ENCODE results near the gene IPMK. TPM values are rescaled to one million over a fixed set of nuclear protein-coding genes. Genes with fewer than 3 reads are reported as not detected.

IPMK gene
- total RNA-seq, 4 donors from 2014 or later = 3.0 to 10.0 (median 6.3) TPM

DNA sequence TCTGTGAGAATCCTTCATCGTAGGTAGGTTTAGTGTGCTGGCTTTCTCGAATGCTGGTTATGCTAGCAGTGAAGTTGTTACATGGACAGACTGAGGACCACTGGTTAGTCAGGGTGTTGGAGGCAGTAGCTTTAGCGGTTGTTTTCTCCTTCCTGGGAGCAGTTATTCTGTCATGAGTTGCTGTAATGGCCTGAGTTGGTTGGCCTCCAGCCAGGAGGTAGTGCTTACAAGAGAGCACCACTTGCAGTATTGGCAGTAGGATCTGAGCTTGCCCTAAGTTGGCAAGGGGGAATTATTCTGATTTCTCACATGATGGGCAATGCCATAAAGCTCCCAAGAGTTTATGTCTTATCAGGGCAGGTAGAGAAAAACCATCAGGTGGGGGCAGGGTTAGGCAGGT lies 58.0 kb downstream of the IPMK start:
- TF ChIP-seq POLR2AphosphoS5 (IDR thresholded peaks at IDR 0.05) (no peak), CTCF (IDR thresholded peaks at IDR 0.05) (no peak), POLR2A (IDR thresholded peaks at IDR 0.05) (no peak), EP300 (IDR thresholded peaks at IDR 0.05) (no peak)
- Histone ChIP-seq H3K27me3 (no peaks in the 10 kb centered on the region), H3K4me3 (no peak overlapping the region), H3K36me3 (peaks cover 0 to 35% of the 10 kb centered on the region in 2 donors), H3K4me1 (no peaks in the 10 kb centered on the region), H3K27ac (no peak overlapping the region), H3K9me3 (no peaks in the 10 kb centered on the region)
- ATAC-seq = no peak
- WGBS, 2 donors (ENCODE audit: low coverage in 1 of 2) = 88 to 100% methylated on average over 2 to 3 of the region's 3 CpGs

- Histone ChIP-seq H3K27ac (no peak overlapping the region), H3K4me1 (no peaks in the 10 kb centered on the region), H3K36me3 (peaks cover 0 to 35% of the 10 kb centered on the region in 2 donors), H3K27me3 (no peaks in the 10 kb centered on the region), H3K4me3 (no peak overlapping the region), H3K9me3 (no peaks in the 10 kb centered on the region)
- ATAC-seq = no peak
- 95 to 100% methylated on average over 1 of the region's 1 CpG for WGBS, 2 donors (ENCODE audit: low coverage in 1 of 2)
- no peak for TF ChIP-seq CTCF (IDR thresholded peaks at IDR 0.05)
- TF ChIP-seq EP300 (IDR thresholded peaks at IDR 0.05) = no peak
- no peak for TF ChIP-seq POLR2AphosphoS5 (IDR thresholded peaks at IDR 0.05)
- TF ChIP-seq POLR2A (IDR thresholded peaks at IDR 0.05) = no peak
These were observed 61.4 kb downstream of the IPMK start for GRCh38 chr10:58206251-58206650.

- Histone ChIP-seq H3K9me3 (no peaks in the 10 kb centered on the region), H3K27ac (no peak overlapping the region), H3K4me1 (no peaks in the 10 kb centered on the region), H3K36me3 (peaks cover 0 to 19% of the 10 kb centered on the region in 2 donors), H3K4me3 (no peak overlapping the region), H3K27me3 (no peaks in the 10 kb centered on the region)
- 67 to 89% methylated on average over 1 to 2 of the region's 2 CpGs for WGBS, 2 donors (ENCODE audit: low coverage in 1 of 2)
- ATAC-seq = no peak
- no peak for TF ChIP-seq POLR2AphosphoS5 (IDR thresholded peaks at IDR 0.05)
- TF ChIP-seq EP300 (IDR thresholded peaks at IDR 0.05) = no peak
- no peak for TF ChIP-seq POLR2A (IDR thresholded peaks at IDR 0.05)
- TF ChIP-seq CTCF (IDR thresholded peaks at IDR 0.05) = no peak
These were observed 66.0 kb downstream of the IPMK start for GRCh38 chr10:58201704-58202103.

GRCh38 chr10:58189269-58189668 lies 78.4 kb downstream of the IPMK start:
- TF ChIP-seq POLR2AphosphoS5 (IDR thresholded peaks at IDR 0.05) = no peak
- no peak for TF ChIP-seq EP300 (IDR thresholded peaks at IDR 0.05)
- no peak for TF ChIP-seq POLR2A (IDR thresholded peaks at IDR 0.05)
- TF ChIP-seq CTCF (IDR thresholded peaks at IDR 0.05) = no peak
- H3K4me3 ChIP-seq = no peak overlapping the region
- no peak for ATAC-seq

GRCh38 chr10:58184120-58184670 lies 83.5 kb downstream of the IPMK start:
- 79 to 95% methylated on average over 7 of the region's 7 CpGs for WGBS, 2 donors (ENCODE audit: low coverage in 1 of 2)
- no peak overlapping the region for H3K4me3 ChIP-seq
- TF ChIP-seq POLR2AphosphoS5 (IDR thresholded peaks at IDR 0.05) = no peak
- TF ChIP-seq EP300 (IDR thresholded peaks at IDR 0.05) = no peak
- TF ChIP-seq CTCF (IDR thresholded peaks at IDR 0.05) = no peak
- TF ChIP-seq POLR2A (IDR thresholded peaks at IDR 0.05) = no peak

More at GRCh38 chr10:58189269-58189668, 78.4 kb downstream of the IPMK start:
- Histone ChIP-seq H3K27me3 (no peaks in the 10 kb centered on the region), H3K4me1 (peaks cover 0 to 25% (median 0%) of the 10 kb centered on the region in 3 donors), H3K9me3 (no peaks in the 10 kb centered on the region), H3K27ac (no peak overlapping the region), H3K36me3 (no peaks in the 10 kb centered on the region)
- 7 to 25% methylated on average over 2 of the region's 3 CpGs for WGBS, 2 donors (ENCODE audit: low coverage in 1 of 2)

More at GRCh38 chr10:58184120-58184670, 83.5 kb downstream of the IPMK start:
- Histone ChIP-seq H3K27ac (no peak overlapping the region), H3K4me1 (peaks cover 0 to 21% (median 0%) of the 10 kb centered on the region in 3 donors), H3K36me3 (no peaks in the 10 kb centered on the region), H3K27me3 (no peaks in the 10 kb centered on the region), H3K9me3 (no peaks in the 10 kb centered on the region)
- no peak for ATAC-seq
